ENCODE results near the gene TBL2.
"Not testable (repeated sequence)": the region's sequence is repeated elsewhere in the genome, so short reads cannot be mapped to it uniquely, and the experiment has no call there.

Gene TBL2

DNA sequence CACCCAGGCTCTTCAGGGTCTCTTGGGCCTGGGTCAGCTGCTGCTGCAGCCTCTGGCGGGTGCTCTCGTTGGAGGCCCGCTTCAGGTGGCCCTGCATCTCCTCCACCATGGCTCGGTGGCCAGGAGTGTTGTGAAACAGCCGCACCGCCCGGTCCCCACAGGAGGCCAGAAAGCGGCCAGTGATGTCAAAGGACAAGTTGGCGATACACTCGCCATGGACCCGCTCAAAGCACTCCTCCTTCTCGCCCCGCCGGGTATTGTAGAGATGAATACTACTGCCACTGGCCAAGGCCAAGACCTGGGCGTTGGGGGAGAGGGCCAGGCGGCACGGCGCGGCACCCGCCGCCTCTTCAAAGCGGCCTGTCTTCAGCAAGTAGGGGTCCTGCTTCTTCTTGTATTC is 7.9 kb downstream of the TBL2 start:
- DNase-seq (ENCODE audit: low spot score), result no peak

DNA sequence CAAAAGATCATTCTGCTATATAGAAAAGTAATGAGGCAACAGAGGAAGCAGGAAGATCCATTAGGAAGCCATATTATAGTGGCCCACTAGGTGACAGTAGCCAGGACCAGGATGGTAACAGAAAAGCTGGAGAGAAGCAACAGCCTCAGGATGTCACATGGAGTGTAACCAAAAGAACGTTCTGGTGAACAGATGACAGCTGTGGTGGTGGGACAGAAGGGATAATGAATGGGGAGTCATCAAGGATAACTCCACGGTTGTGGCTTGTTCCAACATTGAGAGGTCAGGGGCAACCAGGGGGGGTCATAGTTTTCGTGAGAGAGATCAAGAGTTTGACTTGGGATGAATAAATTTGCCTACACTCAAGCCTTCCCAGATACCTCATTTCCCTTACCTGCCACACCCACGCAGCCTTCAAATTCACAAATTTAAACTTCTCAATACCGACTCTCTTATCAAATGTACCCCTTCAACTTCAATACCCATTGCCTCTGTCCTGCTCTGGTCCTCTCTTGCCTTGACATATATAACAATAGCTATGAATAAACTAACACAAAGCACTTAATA is 9.3 kb downstream of the TBL2 start:
- DNase-seq (ENCODE audit: low spot score), result no peak

DNA sequence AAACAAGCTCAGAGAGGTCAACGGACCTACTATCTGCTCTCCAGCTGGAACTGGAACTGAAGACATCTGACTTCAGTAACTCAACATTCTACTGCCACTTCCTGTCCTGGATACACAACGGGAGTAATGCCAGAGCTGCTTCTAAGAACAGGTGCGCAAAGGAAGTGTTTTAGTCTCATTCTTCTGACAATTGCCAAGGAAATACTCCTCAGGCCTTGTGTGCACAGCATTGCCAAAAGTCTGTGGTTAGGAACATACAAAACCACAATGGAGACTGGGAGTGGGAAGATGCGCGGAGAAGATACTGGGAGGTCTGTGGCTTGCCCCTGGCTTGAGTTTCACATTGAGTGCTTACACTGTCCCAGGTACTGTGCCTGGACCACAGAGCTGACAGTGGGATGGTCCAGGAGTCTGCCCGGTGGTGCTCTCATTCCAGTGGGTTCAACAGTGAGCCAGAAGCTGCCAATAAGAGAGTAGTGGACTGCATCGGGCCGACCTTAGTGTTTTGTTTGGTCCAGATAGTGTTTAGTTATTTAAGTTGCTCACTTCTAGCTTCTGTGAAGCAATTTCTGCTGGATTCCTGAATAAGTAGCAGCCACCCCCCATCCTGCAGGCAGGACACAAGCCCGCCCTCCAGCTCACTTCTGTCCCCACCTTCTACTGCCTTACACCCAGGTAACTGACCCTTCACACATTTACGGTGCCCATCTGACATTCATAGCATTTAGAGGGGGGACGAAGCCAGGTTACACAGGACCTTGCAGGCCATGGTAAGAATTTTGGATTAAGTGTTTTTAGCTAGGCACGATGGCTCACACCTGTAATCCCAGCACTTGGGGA is 10.3 kb downstream of the TBL2 start:
- no peak for DNase-seq (ENCODE audit: low spot score)

DNA sequence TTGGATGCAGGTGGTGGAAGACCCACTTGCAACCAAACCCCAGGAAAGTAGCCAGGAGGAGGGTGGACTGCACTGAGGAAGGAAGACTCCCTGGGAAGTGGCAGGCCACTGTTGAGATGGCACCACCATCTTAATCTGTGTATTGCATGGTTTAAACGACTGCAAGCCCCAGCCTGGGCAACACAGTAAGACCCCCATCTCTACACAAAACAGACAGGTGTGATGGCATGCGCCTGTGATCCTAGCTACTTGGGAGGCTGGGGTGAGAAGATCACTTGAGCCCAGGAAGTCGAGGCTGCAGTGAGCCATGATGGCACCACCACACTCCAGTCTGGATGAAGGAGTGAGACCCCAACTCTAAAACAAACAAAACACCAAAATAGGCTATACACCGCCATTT is 11.2 kb downstream of the TBL2 start:
- DNase-seq (ENCODE audit: low spot score), result no peak

DNA sequence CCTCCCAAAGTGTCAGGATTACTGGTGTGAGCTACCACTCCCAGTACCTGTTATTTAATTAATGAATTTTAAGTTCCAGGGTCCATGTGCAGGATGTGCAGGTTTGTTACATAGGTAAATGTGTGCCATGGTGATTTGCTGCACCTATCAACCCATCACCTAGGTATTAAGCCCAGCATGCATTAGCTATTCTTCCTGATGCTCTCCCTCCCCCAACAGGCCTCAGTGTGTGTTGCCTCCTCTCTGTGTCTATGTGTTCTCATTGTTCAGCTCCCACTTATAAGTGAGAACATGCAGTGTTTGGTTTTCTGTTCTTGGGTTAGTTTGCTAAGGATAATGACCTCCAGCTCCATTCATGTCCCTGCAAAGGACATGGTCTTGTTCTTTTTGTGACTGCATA is 11.9 kb downstream of the TBL2 start:
- not testable (repeated sequence) for DNase-seq (ENCODE audit: low spot score)

DNA sequence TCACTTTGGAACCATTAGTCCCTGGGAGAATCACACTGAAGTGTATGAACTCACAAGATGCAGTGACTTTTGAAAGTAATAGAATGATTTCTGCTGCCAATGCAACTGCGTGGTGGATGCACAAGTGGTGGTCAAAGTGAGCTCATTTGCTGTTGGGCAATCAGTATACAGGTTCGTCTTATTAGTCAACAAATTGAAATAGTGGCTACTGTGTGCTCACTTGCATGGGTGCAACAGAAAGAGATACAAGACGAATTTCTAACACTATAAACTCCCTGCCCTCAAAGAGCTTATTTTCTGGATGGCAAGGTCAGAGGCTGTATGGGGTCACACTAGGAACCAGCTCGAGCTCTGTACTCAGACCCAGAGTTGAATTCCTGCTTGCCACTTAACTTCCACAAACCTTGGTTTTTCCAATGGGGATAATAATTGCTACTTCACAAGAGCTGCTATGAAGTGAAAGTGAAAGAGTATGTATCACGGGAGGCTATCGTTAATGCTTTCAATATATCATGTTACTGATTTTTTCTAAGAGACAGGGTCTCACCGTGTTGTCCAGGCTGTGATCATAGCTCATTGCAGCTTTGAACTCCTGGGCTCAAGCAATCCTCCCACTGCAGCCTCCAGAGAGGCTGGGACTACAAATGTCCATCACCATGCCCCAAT is 12.6 kb downstream of the TBL2 start:
- no peak for DNase-seq (ENCODE audit: low spot score)

DNA sequence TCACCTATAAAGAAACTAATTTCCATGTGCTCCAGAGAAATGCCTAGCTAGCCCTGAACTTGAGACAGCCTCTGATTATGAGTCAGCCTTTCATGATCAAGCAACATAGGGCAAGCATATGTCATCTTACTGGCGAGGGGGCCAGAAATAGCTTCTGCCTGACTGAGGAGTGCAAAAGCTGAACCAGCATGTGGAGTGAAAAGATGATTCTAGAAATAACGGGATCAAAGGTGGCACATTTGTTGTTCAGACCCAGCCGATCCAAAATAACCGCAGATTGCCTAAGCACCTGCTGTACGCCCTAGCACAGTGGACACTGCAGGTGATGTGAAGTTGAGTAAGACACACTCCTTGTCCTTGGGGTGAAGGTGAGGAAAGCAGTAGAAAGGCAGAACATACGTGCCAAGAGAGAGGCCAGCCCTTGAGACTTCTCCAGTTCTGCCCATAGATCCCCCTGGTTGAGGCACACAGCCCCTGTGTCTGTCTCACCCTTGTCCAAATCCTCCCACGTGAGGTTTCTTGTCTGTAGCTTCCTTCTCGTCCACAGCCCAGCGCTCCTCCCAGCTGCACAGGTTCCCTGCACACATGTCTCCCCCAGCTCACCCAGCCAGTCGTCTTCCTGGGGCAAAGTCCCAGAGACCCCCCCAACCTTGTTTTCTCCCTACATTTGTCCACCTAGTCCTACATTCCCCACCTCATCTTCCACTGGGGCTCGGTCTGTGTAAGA is 18.1 kb downstream of the TBL2 start:
- peak; percentile 84 for DNase-seq (ENCODE audit: low spot score)

DNA sequence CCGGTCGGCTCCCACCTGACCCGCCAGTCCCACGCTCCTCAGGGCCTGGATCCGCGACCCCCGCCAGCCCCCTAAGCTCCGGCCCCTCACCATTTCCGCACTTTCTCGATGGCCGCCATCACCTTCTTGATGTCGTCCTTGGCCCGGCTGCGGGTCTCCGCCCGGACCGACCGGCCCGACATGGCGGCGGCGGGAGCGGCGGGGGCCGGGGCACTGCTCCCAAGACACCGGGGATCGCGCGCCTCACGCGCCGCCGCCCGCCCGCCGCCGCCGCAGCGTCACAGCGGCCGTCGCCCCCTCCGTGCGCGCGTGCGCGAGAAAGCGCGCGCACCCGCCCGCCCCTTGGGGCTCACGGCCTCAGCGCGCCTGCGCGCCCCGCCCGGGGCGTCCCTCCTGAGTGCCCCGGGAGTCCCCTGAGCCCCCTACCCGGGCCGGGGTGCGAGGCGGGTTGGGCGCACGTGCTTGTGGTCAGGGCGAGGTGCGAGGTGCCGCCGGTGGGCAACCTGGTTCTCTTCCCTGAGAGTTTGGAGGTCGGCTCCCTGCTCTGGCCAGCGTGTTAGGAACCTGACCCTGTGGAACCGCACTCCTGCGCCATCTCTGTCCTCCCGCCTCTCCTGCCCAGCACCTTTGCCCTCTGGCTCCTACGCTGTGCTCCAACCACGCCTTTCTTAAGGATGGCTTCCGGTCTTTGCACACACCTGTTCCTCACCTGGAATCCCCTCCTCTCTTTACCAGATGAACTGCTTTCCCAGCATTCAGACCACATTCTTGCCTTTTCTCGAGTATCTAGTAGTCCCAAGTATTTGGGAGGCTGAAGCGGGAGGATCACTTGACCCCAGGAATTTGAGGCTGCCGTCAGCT is 20.8 kb downstream of the TBL2 start, which contains the start of gene BCL7B:
Gene BCL7B (minus strand): TSS at position 294 of the 861 bp plus-strand sequence. CDS start 112 bp downstream, at position 182.
- peak; percentile 81 for DNase-seq (ENCODE audit: low spot score)

DNA sequence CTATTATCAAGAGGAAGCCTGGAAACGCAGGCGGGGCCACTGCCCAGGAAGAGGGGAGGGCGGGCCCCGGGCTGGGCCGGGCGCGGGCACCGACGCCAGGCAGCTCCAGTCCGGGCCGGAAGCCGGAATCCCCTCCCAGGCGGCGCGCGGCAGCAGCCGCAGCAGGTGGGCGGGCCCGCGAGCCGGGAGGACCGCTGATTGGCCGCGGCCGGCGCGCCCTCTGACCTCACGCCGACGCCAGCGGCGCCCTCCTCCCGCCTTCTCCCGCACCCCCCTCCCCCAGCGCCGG is 21.3 kb downstream of the TBL2 start:
- peak; percentile 97 for DNase-seq (ENCODE audit: low spot score)

DNA sequence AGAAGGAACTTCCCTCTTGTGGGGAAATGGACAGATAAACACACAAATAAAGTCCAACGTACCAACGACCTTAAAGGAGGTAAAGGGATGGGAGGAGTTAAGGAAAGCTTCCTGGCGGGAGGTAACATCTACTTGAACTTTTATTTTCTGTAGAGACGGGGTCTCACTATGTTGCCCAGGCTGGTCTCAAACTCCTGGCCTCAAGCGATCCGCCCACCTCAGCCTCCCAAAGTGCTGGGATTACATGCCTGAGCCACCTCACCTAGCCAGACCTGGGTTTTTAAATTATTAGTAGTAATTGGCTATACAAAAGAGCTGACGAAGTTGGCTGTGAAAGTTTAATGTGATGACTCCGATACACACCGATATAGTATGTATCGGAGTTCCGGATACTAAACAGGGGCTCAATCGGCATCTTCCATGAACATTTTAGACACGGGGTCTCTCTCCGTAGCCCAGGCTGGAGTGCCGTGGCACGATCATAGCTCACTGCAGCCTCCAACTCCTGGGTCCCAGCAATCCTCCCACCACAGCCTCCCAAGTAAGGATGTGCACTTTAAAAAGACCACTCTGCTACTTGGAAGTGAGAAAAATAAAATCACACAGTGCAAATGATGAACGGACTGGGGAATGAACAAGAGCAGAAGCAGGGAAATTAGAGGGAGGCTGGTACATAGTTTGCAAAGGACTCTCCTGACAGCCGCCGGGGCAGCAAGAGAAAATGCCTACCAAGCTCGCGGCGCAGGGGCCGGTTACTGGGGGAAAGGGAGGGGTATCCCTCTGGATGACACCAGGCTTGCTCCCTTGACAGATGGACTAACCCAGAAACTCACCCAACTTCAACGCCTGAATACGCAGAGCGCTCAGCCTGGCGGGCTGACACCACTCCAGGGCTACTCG is 21.9 kb downstream of the TBL2 start:
- peak; percentile 13 for DNase-seq (ENCODE audit: low spot score)

DNA sequence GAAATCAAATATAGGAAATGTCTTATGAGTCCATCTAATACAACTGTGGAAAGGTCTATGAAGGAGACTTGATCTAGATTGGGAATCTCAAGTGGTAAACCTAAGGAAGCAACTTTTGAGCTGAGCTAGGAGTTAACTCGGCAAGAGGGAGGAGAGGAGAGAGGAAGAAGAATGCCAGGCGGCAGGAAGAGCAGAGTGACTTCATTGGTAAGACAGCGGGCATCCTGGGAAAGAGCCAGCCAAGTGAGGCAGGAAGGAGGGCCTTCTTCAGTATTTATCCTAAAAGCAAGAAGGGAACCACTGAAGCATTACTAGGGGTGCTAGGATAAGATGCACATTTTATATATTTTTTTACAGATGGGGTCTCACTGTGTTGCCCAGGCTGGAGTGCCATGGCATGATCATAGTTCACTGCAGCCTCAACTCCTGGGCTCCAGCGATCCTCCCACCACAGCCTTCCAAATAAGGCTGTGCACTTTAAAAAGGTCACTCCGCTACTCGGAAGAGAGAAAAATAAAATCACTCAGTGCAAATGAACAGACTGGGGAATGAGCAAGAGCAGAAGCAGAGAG is 22.9 kb downstream of the TBL2 start:
- DNase-seq (ENCODE audit: low spot score), result peak; percentile 68

DNA sequence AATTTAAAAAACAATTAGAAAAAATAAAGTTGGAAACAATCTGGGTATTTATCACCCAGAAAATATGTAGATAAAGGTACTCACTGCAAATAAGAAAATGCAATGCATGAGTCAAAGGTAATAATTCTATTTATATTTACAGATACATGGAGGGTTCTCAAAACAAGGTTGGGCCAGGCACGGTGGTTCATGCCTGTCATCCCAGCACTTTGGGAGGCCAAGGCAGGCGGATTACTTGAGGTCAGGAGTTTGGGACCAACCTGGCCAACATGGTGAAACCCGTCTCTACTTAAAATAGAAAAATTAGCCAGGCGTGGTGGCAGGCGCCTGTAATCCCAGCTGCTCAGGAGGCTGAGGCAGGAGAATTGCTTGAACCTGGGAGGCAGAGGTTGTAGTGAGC is 28.3 kb downstream of the TBL2 start:
- not testable (repeated sequence) for DNase-seq (ENCODE audit: low spot score)

DNA sequence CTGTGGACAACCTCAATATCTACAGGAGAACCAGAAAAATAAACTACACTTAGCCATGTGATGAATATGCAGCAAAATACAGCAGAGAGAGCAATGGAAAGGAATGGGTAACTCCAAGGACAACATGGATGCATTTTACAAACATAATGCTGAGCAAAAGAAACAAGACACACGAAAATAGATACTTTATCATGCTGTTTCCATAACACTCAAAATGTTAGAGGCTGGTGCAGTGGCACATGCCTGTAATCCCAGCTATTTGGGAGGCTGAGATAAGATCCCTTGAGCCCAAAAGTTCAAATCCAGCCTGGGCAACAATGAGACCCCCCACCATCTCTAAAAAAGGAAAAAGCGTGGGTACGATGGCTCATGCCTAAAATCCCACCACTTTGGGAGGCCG is 29.2 kb downstream of the TBL2 start:
- DNase-seq (ENCODE audit: low spot score), result no peak

DNA sequence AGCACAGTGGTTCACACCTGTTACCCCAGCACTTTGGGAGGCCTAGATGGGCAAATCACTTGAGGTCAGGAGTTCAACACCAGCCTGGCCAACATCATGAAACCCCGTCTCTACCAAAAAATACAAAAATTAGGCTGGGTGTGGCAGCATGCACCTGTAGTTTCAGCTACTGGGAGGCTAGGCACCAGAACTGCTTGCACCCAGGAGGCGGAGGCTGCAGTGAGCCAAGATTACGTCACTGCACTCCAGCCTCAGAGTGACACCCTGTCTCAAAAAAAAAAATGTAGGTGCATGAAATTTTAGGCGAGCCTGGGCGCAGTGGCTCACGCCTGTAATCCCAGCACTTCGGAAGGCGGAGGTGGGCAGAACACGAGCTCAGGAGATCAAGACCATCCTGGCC is 30.5 kb downstream of the TBL2 start:
- no peak for DNase-seq (ENCODE audit: low spot score)

DNA sequence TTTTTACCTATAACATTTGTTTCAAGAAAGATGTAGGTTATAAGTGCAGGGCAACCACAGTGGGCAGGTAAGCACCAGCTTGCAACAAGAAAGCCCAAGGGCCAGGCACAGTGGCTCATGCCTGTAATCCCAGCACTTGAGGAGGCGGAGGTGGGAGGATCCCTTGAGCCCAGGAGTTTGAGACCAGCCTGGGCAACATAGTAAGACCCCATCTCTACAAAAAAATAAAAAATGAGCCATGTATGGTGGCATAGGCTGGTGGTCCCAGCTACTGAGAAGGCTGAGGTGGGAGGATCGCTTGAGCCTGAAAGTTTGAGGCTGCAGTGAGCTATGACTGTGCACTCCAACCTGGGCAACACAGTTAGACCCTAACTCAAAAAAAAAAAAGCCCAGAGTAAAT is 33.7 kb downstream of the TBL2 start:
- no peak for DNase-seq (ENCODE audit: low spot score)

DNA sequence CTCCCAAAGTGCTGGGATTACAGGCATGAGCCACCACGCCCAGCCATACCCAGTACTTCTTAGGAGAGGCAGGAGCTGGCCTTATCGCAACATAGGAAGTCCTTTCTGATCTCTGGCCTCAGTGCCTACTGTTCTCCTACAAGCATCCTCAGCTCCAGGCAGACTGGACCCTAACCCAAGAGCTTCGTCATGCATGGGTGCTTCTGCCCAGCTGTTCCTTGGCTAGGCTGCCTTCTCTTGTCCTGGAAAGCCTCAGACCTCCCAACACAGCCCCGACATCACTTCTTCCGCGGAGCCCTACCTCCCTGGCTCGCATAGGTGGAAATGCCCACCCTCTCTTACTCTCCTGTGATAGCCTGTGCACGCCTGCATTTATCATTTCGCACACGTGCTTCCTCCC is 36.7 kb downstream of the TBL2 start:
- DNase-seq (ENCODE audit: low spot score), result no peak

DNA sequence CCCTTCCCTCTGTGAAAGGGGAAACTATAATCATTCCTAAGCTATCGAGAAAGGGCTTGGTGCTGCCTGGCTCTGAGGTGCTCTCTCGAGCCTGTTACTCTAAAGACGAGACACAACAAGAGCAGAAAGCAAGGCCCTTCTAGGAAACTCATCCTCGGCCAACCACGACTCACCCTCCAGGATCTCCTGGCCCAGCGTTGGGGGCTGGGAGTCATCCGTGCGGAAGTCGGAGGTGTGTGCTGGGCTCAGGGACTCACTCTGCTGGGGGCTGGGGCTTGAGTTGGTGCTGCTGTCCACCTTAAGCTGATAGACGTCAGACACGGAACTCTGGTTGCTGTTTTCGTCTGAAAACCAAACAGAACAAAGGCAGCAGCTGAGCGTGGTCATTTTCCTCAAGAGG is 38.7 kb downstream of the TBL2 start:
- no peak for DNase-seq (ENCODE audit: low spot score)

DNA sequence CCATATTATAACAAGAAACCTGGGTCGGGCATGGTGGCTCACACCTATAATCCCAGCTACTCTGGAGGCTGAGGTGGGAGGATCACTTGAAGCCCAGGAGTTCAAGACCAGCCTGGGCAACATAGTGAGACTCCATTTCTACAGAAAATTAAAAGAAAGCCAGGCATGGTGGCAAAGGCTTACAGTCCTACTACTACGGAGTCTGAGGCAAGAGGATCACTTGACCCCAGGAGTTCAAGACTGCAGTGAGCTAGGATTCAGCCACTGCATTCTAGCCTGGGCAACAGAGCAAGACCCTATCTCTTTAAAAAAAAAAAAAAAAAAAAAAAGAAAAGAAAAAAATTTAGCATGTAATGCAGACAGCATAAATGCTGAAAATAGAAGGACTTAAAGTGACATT is 39.9 kb downstream of the TBL2 start:
- not testable (repeated sequence) for DNase-seq (ENCODE audit: low spot score)

DNA sequence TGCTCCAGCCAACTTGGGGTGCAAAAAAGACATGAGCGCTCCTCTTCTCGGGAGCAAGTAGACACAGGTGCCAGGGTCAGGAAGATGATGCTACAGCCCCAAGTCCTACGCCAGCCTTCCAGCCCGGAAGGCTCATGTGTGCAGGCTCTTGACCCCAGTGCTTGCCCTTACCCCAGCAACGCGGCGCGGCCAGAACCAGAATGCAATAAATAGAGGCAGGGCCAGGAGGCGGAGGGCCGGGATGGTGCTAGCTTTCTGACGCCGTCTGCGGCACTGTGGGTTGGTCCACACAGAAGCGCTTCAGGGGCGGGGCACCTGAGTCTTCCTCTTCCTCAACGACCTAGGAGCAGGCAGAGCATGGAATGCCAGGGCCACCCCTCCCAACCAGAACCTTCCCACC is 41.3 kb downstream of the TBL2 start:
- DNase-seq (ENCODE audit: low spot score), result no peak

DNA sequence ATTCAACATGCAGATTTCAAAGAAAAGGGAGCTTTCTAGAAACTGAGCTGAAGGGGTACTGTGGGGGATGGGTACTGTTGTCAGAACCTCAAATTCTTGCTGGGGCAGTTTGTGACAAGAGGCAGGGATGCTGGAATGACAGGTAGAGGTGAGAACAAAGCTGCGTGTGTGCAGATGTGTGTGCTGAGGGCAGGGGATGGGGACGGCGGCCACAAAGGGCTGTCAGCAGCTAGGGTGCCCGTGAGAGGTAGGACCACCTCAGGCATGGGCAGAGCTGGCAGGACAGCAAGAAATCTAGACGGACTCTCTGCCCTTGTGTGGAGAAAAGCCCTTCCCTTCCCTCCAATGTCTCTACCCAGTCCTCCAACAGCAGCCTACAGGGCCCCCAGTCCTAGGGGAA is 41.9 kb downstream of the TBL2 start:
- no peak for DNase-seq (ENCODE audit: low spot score)

Data from kidney tubule cell (primary cell).